Measurements from ENCODE around the gene ANAPC4. TPM values are rescaled to one million over a fixed set of nuclear protein-coding genes. Genes with fewer than 3 reads are reported as not detected.

ANAPC4 gene
- polyA plus RNA-seq, 1 donor: 37.7 TPM

Other genes starting within 250 kb of the ANAPC4 start
- 18.6 TPM for gene SEPSECS, start 216.8 kb upstream of the ANAPC4 start, polyA plus RNA-seq
- gene PI4K2B, start 143.2 kb upstream of the ANAPC4 start, polyA plus RNA-seq: 31.8 TPM
- gene ZCCHC4, start 64.5 kb upstream of the ANAPC4 start, polyA plus RNA-seq: 12.2 TPM